ENCODE data around the gene INVS.

- TF ChIP-seq, protein P1, sequence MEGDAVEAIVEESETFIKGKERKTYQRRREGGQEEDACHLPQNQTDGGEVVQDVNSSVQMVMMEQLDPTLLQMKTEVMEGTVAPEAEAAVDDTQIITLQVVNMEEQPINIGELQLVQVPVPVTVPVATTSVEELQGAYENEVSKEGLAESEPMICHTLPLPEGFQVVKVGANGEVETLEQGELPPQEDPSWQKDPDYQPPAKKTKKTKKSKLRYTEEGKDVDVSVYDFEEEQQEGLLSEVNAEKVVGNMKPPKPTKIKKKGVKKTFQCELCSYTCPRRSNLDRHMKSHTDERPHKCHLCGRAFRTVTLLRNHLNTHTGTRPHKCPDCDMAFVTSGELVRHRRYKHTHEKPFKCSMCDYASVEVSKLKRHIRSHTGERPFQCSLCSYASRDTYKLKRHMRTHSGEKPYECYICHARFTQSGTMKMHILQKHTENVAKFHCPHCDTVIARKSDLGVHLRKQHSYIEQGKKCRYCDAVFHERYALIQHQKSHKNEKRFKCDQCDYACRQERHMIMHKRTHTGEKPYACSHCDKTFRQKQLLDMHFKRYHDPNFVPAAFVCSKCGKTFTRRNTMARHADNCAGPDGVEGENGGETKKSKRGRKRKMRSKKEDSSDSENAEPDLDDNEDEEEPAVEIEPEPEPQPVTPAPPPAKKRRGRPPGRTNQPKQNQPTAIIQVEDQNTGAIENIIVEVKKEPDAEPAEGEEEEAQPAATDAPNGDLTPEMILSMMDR (IDR thresholded peaks at IDR 0.05), result no peak
- no peak for TF ChIP-seq POLR2A (IDR thresholded peaks at IDR 0.05)
Observed at GRCh38 chr9:100229561-100229960, 130.5 kb downstream of the INVS start.

Data from prostate gland (tissue), 2 donors.